Calu3 (cell line): ENCODE data around the gene RIPK4. TPM values are rescaled to one million over a fixed set of nuclear protein-coding genes. Genes with fewer than 3 reads are reported as not detected.

Experiments
- BruUV-seq: library from RNA; stranded (reverse); fragments of 400-500 nt; replicated peaks from 2 replicates; lab custom pipeline; 2021; lab: Mats Ljungman, UMichigan
- CTCF ChIA-PET: fragments of 300-600 bp; sonication (Branson Sonifier 250); formaldehyde crosslinking; loops from one replicate; lab custom pipeline; 2022; ENCODE audit warnings: antibody characterized with exemption; lab: Charles Lee
- DNase-seq: peaks from one replicate; pipeline ENCODE4 v3.0.0; 2022
- H3K27ac Mint-ChIP-seq: one replicate; pipeline ENCODE4 v1.8.0; 2022; ENCODE audit warnings: mixed read lengths; ENCODE audit not compliant: unreplicated experiment
- H3K27me3 Mint-ChIP-seq: one replicate; pipeline ENCODE4 v1.8.0; 2022; ENCODE audit warnings: mixed read lengths; ENCODE audit not compliant: unreplicated experiment
- H3K36me3 Mint-ChIP-seq: one replicate; pipeline ENCODE4 v1.8.0; 2022; ENCODE audit warnings: mild to moderate bottlenecking, moderate library complexity, mixed read lengths; ENCODE audit not compliant: insufficient read depth, unreplicated experiment
- H3K4me1 Mint-ChIP-seq: one replicate; pipeline ENCODE4 v1.8.0; 2022; ENCODE audit warnings: mild to moderate bottlenecking, low read depth, mixed read lengths; ENCODE audit not compliant: unreplicated experiment
- H3K4me3 Mint-ChIP-seq: one replicate; pipeline ENCODE4 v1.8.0; 2022; ENCODE audit warnings: mild to moderate bottlenecking, low read depth, moderate library complexity, mixed read lengths; ENCODE audit not compliant: unreplicated experiment
- H3K9me3 Mint-ChIP-seq: one replicate; pipeline ENCODE4 v1.8.0; 2022; ENCODE audit warnings: low read depth, mixed read lengths; ENCODE audit not compliant: unreplicated experiment
- intact Hi-C: fragments of 100-400 bp; cut with micrococcal nuclease; formaldehyde crosslinking; loops from one replicate; pipeline ENCODE4 v1.10.0; 2022; ENCODE audit not compliant: unreplicated experiment
- microRNA-seq: library from miRNA; unstranded; fragments of <30 nt; microRNA quantifications from one replicate; pipeline ENCODE4 v1.2.0, GENCODE V29; 2022
- total RNA-seq: library from RNA; stranded (reverse); gene quantifications from 2 replicates; pipeline ENCODE4 v1.2.3, GENCODE V29; 2022
- TF ChIP-seq, protein P1 (sequence below): fragments of 200-600 bp; IDR thresholded peaks from one replicate; pipeline ENCODE4 v1.8.0; 2022; ENCODE audit warnings: antibody characterized with exemption; ENCODE audit not compliant: unreplicated experiment

The RIPK4 gene
- total RNA-seq, 1 experiment from 2014 or later, result 30.3 TPM

DNA sequence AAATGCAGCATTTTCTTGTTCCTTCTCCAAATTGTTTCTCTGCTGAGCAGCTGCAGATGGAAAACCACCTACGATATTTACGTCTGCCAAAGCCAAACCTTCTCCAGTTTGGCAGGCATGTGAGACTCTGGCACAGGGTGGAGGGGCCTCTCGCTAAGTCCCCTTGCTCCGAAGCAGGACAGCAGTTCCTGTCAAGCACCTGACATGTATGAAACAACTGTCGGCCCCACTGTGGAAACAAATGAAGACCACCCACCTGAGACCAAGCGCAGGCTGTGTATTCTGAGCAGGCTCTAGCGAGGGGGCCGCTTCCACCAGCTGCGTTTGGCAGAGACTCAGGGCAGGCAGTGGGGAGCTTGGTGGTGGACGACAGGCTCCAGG, 74.7 kb downstream of the RIPK4 start:
- no peaks in the 10 kb centered on the region for H3K36me3 Mint-ChIP-seq
- intact Hi-C loops, result no loop called here
- no TSS peak for BruUV-seq
- H3K9me3 Mint-ChIP-seq, result no peaks in the 10 kb centered on the region
- H3K4me3 Mint-ChIP-seq, result no peak overlapping the region
- CTCF ChIA-PET, result no interaction called here
- DNase-seq, result no peak
- H3K27ac Mint-ChIP-seq, result no peak overlapping the region
- no peaks in the 10 kb centered on the region for H3K4me1 Mint-ChIP-seq
- H3K27me3 Mint-ChIP-seq, result no peaks in the 10 kb centered on the region
- TF ChIP-seq, protein P1, sequence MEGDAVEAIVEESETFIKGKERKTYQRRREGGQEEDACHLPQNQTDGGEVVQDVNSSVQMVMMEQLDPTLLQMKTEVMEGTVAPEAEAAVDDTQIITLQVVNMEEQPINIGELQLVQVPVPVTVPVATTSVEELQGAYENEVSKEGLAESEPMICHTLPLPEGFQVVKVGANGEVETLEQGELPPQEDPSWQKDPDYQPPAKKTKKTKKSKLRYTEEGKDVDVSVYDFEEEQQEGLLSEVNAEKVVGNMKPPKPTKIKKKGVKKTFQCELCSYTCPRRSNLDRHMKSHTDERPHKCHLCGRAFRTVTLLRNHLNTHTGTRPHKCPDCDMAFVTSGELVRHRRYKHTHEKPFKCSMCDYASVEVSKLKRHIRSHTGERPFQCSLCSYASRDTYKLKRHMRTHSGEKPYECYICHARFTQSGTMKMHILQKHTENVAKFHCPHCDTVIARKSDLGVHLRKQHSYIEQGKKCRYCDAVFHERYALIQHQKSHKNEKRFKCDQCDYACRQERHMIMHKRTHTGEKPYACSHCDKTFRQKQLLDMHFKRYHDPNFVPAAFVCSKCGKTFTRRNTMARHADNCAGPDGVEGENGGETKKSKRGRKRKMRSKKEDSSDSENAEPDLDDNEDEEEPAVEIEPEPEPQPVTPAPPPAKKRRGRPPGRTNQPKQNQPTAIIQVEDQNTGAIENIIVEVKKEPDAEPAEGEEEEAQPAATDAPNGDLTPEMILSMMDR, result no peak

GRCh38 chr21:41691205-41692184, 75.4 kb downstream of the RIPK4 start:
- intact Hi-C loops, result no loop called here
- Mint-ChIP-seq H3K36me3 (no peaks in the 10 kb centered on the region), H3K9me3 (no peaks in the 10 kb centered on the region), H3K4me3 (no peak overlapping the region), H3K4me1 (no peaks in the 10 kb centered on the region), H3K27ac (no peak overlapping the region), H3K27me3 (no peaks in the 10 kb centered on the region)
- no TSS peak for BruUV-seq
- CTCF ChIA-PET, result no interaction called here
- DNase-seq, result no peak
- TF ChIP-seq, protein P1, result no peak

Small RNAs within 50 kb of the gene (microRNA-seq; reads per million reads assigned to microRNA genes)
- 1.8 reads per million for gene MIR6814

Other genes starting within 250 kb of the RIPK4 start
- 10.1 and 10.4 TPM in 2 replicates for gene PRDM15, start 112.3 kb upstream of the RIPK4 start, total RNA-seq
- 13.6 and 15.8 TPM in 2 replicates for gene C2CD2, start 187.0 kb upstream of the RIPK4 start, total RNA-seq
- gene ZBTB21, start 243.3 kb upstream of the RIPK4 start, total RNA-seq, result 14.5 and 17.3 TPM in 2 replicates